Left renal pelvis (tissue), 4 donors: Measurements from ENCODE around the gene IFIT1B. TPM values are rescaled to one million over a fixed set of nuclear protein-coding genes. Genes with fewer than 3 reads are reported as not detected.
A peak's percentile ranks its signal among the peaks of the same experiment; 100 is the strongest.
"Not testable (repeated sequence)": the region's sequence is repeated elsewhere in the genome, so short reads cannot be mapped to it uniquely, and the experiment has no call there.

ENCODE experiments used
- DNase-seq, 4 donors: peaks; one replicate each; pipeline ENCODE4 v3.0.0-alpha.2; 2013; ENCODE audit warnings: low read depth in 4 of 4, low spot score in 3 of 4
- polyA plus RNA-seq, 4 donors: library from polyadenylated mRNA; unstranded; fragments of 120-200 nt; gene quantifications; one replicate each; pipeline ENCODE4 v1.2.1, GENCODE V29; 2013; ENCODE audit not compliant: insufficient read length in 4 of 4

Gene IFIT1B
- polyA plus RNA-seq, 4 donors = 0.10 to 1.6 (median 0.17) TPM; not detected in 1

GRCh38 chr10:89373916-89374711, 3.7 kb upstream of the IFIT1B start:
- DNase-seq = no peak

- no peak for DNase-seq
Observed at GRCh38 chr10:89374713-89375141, 3.1 kb upstream of the IFIT1B start.

- no peak for DNase-seq
Observed at GRCh38 chr10:89379103-89379502, 1.2 kb downstream of the IFIT1B start.

- DNase-seq = no peak
Observed at GRCh38 chr10:89382757-89383156, 4.9 kb downstream of the IFIT1B start.

GRCh38 chr10:89384474-89385340, 6.9 kb downstream of the IFIT1B start:
- no peak for DNase-seq

GRCh38 chr10:89388806-89389205, 10.9 kb downstream of the IFIT1B start:
- no peak for DNase-seq

- no peak for DNase-seq
Observed at GRCh38 chr10:89389254-89389653, 11.4 kb downstream of the IFIT1B start.

- DNase-seq = no peak
Observed at GRCh38 chr10:89390476-89391225, 12.8 kb downstream of the IFIT1B start.

- DNase-seq = not testable (repeated sequence)
Observed at GRCh38 chr10:89391226-89391576, 13.3 kb downstream of the IFIT1B start.

- DNase-seq = peak in 2 of 4 donors; percentile 67 to 85
Observed at GRCh38 chr10:89391907-89392756, 14.3 kb downstream of the IFIT1B start, which contains the start of gene IFIT1. IFIT1 (plus strand) TSS chr10:89392623; CDS start chr10:89392713, 90 bp downstream.

- no peak for DNase-seq
Observed at GRCh38 chr10:89392974-89393373, 15.1 kb downstream of the IFIT1B start.

- DNase-seq = no peak
Observed at GRCh38 chr10:89393898-89394297, 16.0 kb downstream of the IFIT1B start.

GRCh38 chr10:89395141-89395540, 17.3 kb downstream of the IFIT1B start:
- no peak for DNase-seq

- DNase-seq = no peak
Observed at GRCh38 chr10:89398003-89398749, 20.3 kb downstream of the IFIT1B start.

- DNase-seq = no peak
Observed at GRCh38 chr10:89399956-89400355, 22.1 kb downstream of the IFIT1B start.

- DNase-seq = no peak
Observed at GRCh38 chr10:89403043-89403442, 25.2 kb downstream of the IFIT1B start.

- no peak for DNase-seq
Observed at GRCh38 chr10:89404104-89405047, 26.5 kb downstream of the IFIT1B start.

GRCh38 chr10:89406178-89406577, 28.3 kb downstream of the IFIT1B start:
- DNase-seq = not testable (repeated sequence)
